Fibroblast of pulmonary artery (primary cell): Measurements from ENCODE around the gene MITF.

Source experiments
- DNase-seq: peaks from one replicate; pipeline ENCODE4 v3.0.0-alpha.2; 2010; ENCODE audit warnings: low read depth
- H3K4me3 ChIP-seq: replicated peaks from 2 replicates; pipeline ENCODE4 v1.5.1; 2011; ENCODE audit warnings: low read depth, mild to moderate bottlenecking, control low read depth, low read length, moderate library complexity
- CTCF ChIP-seq: IDR thresholded peaks from 2 replicates; pipeline ENCODE4 v1.5.1; 2011; ENCODE audit warnings: mild to moderate bottlenecking, control low read depth, low read length, inconsistent platforms; ENCODE audit errors: missing control alignments

MITF gene

GRCh38 chr3:69740103-69741021 lies 1.1 kb downstream of the MITF start:
- TF ChIP-seq CTCF, result no peak
- peak overlapping the region; percentile 79 for H3K4me3 ChIP-seq
- DNase-seq, result no peak

GRCh38 chr3:69741032-69741767 lies 1.9 kb downstream of the MITF start:
- H3K4me3 ChIP-seq, result no peak overlapping the region
- DNase-seq, result no peak
- no peak for TF ChIP-seq CTCF

DNA sequence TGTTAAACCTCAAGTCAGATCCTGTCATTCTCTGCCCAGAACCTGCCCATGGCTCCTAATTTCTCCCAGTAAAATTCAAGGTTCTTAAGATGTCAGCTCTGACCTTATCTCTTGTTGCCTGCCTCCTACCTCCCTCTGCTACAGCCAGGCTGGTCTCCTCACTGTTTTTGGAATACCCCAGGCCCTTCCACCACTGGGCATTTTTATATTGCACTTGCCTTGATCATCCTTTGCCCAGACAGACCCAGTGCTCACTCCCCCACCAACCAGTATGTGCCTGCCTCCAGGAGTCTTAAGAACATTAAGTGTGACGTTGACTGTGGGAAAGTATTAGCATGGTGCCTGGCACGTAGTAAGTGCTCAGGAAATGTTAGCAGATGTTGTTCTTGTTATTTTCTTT lies 3.1 kb downstream of the MITF start:
- no peak for TF ChIP-seq CTCF
- no peak for DNase-seq

DNA sequence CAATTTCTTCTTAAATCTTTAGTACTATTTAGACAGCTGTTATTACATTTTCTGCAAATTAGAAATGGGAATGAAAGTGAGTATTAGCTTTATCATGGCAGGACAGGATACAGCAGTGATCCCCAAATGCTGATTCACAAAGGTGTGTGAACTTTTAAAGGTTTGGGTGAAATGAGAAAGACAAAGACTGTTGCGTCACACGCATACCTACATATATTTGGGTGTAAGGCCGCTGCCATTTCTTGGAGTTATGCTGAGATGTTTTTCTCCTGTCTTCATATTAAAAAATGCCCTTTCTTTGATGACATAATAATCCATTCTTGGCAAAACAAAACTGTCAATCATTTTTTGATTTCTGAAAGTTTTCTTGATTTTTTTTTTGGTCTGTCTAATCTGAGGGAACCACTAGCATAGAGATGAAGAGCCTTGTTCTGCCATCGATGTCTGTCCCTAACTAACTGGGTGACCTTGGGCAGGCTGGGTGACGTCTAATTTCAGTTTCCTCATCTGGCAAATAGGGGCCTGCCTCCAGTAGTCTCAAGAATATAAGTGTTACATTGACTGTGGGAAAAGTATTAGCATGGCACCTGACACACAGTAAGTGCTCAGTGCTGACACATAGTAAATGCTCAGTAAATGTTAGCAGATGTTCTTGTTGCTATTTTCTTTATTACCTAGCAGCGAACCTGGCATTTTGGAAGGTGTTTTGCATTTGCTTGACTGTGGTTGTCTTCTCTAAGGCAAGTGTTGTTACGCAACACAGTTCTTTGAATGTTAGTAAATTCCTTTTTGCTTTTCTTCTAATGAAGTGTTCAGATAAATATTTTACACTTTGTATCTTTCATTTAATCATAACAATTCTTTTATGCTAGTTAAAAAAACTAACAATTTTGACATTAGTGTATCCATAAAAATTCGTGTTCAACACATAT lies 5.0 kb downstream of the MITF start:
- H3K4me3 ChIP-seq, result no peak overlapping the region
- no peak for DNase-seq
- no peak for TF ChIP-seq CTCF

More for the DNA sequence above, 3.1 kb downstream of the MITF start:
- H3K4me3 ChIP-seq, result no peak overlapping the region

GRCh38 chr3:69745505-69745904 lies 6.2 kb downstream of the MITF start:
- DNase-seq, result no peak
- TF ChIP-seq CTCF, result no peak
- no peak overlapping the region for H3K4me3 ChIP-seq

- no peak overlapping the region for H3K4me3 ChIP-seq
- no peak for TF ChIP-seq CTCF
- no peak for DNase-seq
Measured at GRCh38 chr3:69746119-69746518, 6.9 kb downstream of the MITF start.
